GM12878 (cell line): Measurements from ENCODE around the gene C1orf210. TPM values are rescaled to one million over a fixed set of nuclear protein-coding genes. Genes with fewer than 3 reads are reported as not detected.

Experiments used
- ATAC-seq: fragments of 200-7000 bp; cut with Tn5 transposase; 3 replicates; pipeline ENCODE4 v1.9.1; 2020; ENCODE audit warnings: mild to moderate bottlenecking, moderate library complexity
- BruUV-seq: library from RNA; stranded (reverse); fragments of 400-500 nt; replicated peaks from 2 replicates; lab custom pipeline; 2021; lab: Mats Ljungman, UMichigan
- CTCF ChIA-PET: fragments of 300-600 bp; sonication (Branson Sonifier 250); formaldehyde crosslinking; extraction: SDS; loops from one replicate; lab custom pipeline; 2021; ENCODE audit warnings: inconsistent platforms; lab: Yijun Ruan, JAX
- POLR2A ChIA-PET: fragments of 350-600 bp; formaldehyde crosslinking; extraction: SDS; loops from one replicate; lab custom pipeline; 2021; ENCODE audit warnings: inconsistent platforms; lab: Charles Lee
- RAD21 ChIA-PET: fragments of 300-600 bp; sonication (Branson Sonifier 250); formaldehyde crosslinking; loops from one replicate; lab custom pipeline; 2023; ENCODE audit warnings: antibody characterized with exemption; ENCODE audit not compliant: unreplicated experiment; lab: Charles Lee
- SMC1A ChIA-PET: fragments of 300-600 bp; sonication (Branson Sonifier 250); formaldehyde crosslinking; loops from one replicate; lab custom pipeline; 2023; ENCODE audit not compliant: unreplicated experiment, uncharacterized antibody; lab: Charles Lee
- DNase-seq: peaks from one replicate; pipeline ENCODE4 v3.0.0-alpha.2; 2011; ENCODE audit warnings: low read depth, low spot score
- FAIRE-seq: peaks from 3 replicates; lab custom pipeline; 2011; peaks lifted over from hg19 to GRCh38; lab: Jason Lieb, UNC
- H2AFZ ChIP-seq: 2 replicates; pipeline ENCODE4 v1.6.0; 2011; ENCODE audit warnings: low read depth, low read length, control low read depth; ENCODE audit not compliant: control insufficient read depth
- H3K27ac ChIP-seq: 2 replicates; pipeline ENCODE4 v1.5.1; 2011; ENCODE audit warnings: control low read depth; ENCODE audit not compliant: control insufficient read depth, insufficient read depth
- H3K27me3 ChIP-seq, 2 experiments: replicated peaks in 1 of 2; 2 replicates each; pipeline versions ENCODE4 v1.6.0 to v1.6.1; 2011; ENCODE audit warnings: low read length in 1 of 2; ENCODE audit not compliant: control insufficient read depth in 2 of 2, insufficient read depth in 2 of 2
- H3K36me3 ChIP-seq, 2 experiments: 2 replicates each; pipeline ENCODE4 v1.5.1; 2011; ENCODE audit warnings: low read length in 1 of 2; ENCODE audit not compliant: control insufficient read depth in 2 of 2, insufficient read depth in 2 of 2
- H3K4me1 ChIP-seq: 2 replicates; pipeline ENCODE4 v1.6.1; 2011; ENCODE audit warnings: mild to moderate bottlenecking, low read length, moderate library complexity, mixed read lengths; ENCODE audit not compliant: control insufficient read depth, insufficient read depth
- H3K4me2 ChIP-seq: 2 replicates; pipeline ENCODE4 v1.6.0; 2011; ENCODE audit warnings: control low read depth; ENCODE audit not compliant: control insufficient read depth, insufficient read depth
- H3K4me3 ChIP-seq: fragments of 200-600 bp; sonication (generic); 2 replicates; pipeline ENCODE4 v1.5.1; 2016
- H3K79me2 ChIP-seq: 2 replicates; pipeline ENCODE4 v1.6.0; 2011; ENCODE audit warnings: low read length; ENCODE audit not compliant: control insufficient read depth, insufficient read depth
- H3K9ac ChIP-seq: 2 replicates; pipeline ENCODE4 v1.8.0; 2011; ENCODE audit warnings: low read length, control low read depth, mixed read lengths; ENCODE audit not compliant: control insufficient read depth, insufficient read depth
- H3K9me3 ChIP-seq: replicated peaks from 3 replicates; pipeline ENCODE4 v1.5.1; 2011; ENCODE audit warnings: mild to moderate bottlenecking, low read length; ENCODE audit not compliant: control insufficient read depth, insufficient read depth
- H4K20me1 ChIP-seq: 2 replicates; pipeline ENCODE4 v1.6.0; 2011; ENCODE audit not compliant: control insufficient read depth, insufficient read depth
- WGBS: methylation state at CpG from one replicate; pipeline ENCODE4 v1.1.6; 2016; ENCODE audit warnings: low lambda C conversion rate; ENCODE audit not compliant: insufficient replicate concordance, insufficient coverage; ENCODE audit errors: missing lambda C conversion rate; 5-methylcytosine and 5-hydroxymethylcytosine counted together
- in situ Hi-C: fragments of 300-500 bp; cut with MboI; formaldehyde crosslinking; loops from 9 replicates; pipeline ENCODE4 v1.14.3; 2018; ENCODE audit warnings: mixed read lengths
- intact Hi-C: fragments of 100-400 bp; cut with micrococcal nuclease; formaldehyde crosslinking; loops from one replicate; pipeline ENCODE4 v1.14.2; 2022; ENCODE audit not compliant: unreplicated experiment
- polyA plus RNA-seq, 11 experiments: library from polyadenylated mRNA; depleted of rRNA in 4 of 11; unstranded in 6 of 11; stranded (reverse) in 5 of 11; fragments of >200 nt; fragmentation: Nextera tagmentation in 4 of 11; fragmentation: Illumina TruSeq in 1 of 11; extraction: Ambion mirVana in 4 of 11; extraction: Trizol in 1 of 11; gene quantifications; 1 replicate in 1 of 11; 2 replicates in 10 of 11; pipeline versions ENCODE4 v1.2.1 to v1.2.3, GENCODE V29; 2011 to 2016; ENCODE audit warnings: inconsistent platforms in 2 of 11, missing spikeins in 2 of 11, low read depth in 1 of 11
- total RNA-seq, 4 experiments: library from RNA; depleted of rRNA in 3 of 4; stranded (reverse); fragments of >200 nt in 3 of 4; fragmentation: Illumina TruSeq in 1 of 4; extraction: Trizol in 1 of 4; gene quantifications; 2 replicates each; pipeline versions ENCODE4 v1.2.1 to v1.2.3, GENCODE V29; 2013 to 2021
- TF ChIP-seq, protein P1 (sequence below): fragments of 450-650 bp; formaldehyde crosslinking; IDR thresholded peaks from 2 replicates; pipeline ENCODE4 v1.4.0; 2022; ENCODE audit warnings: mild to moderate bottlenecking, moderate library complexity
- TF ChIP-seq, protein P2 (sequence below): IDR thresholded peaks from 2 replicates; pipeline ENCODE4 v1.6.1; 2011; ENCODE audit warnings: borderline replicate concordance, low read depth, mild to moderate bottlenecking, moderate library complexity, low read length; ENCODE audit not compliant: insufficient read depth, poor library complexity, severe bottlenecking

Gene C1orf210
- total and polyA plus RNA-seq, 10 of the 15 experiments (the other 5 are each of a cell fraction or from before 2014, with no cell fraction given) = 0.07 TPM; not detected in 9

DNA sequence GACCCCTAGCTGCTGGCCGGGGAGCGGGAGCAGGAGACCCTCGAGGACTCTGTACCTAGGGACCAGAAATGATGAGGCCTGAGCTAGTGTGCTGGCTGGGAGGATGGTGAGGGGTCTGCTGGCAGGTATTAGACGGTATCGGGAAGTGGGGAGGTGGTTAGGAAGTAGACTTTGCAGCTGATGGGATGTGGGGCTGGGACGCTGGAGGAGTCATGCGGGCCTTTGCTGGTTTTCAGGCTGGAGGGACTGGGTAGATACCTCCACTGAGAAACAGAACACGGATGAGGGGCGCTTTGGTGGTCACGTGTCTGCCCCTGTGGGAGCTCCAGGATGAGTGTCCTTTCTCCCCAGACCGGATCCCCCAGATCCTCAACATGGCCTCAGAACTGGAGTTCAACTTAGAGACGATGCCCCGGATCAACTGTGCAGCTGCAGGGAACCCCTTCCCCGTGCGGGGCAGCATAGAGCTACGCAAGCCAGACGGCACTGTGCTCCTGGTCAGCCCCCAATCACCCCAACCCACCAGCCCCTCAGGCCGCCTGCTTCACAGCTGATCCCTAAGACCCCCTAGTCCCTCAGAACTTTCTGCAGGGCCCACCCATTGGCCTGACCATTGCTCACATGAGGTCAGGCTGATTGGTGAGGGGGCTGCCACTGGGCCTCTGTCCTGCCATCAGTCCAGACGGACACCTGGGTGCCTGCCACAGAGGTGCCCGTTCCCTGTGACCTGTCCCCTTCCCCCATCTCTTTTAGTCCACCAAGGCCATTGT is 23.4 kb upstream of the C1orf210 start:
- H3K4me2 ChIP-seq = no peak overlapping the region
- H3K79me2 ChIP-seq = no peaks in the 10 kb centered on the region
- ATAC-seq (no peak), FAIRE-seq (no peak), DNase-seq (no peak)
- SMC1A ChIA-PET = interaction anchor here (1.3 kb wide), 1 partner anchor 11 kb away, joined by 4 read pairs; no protein-coding TSS in a partner anchor
- H3K4me3 ChIP-seq = no peak overlapping the region
- in situ Hi-C loops = no loop called here
- H3K4me1 ChIP-seq = no peaks in the 10 kb centered on the region
- intact Hi-C loops = no loop called here
- H3K9me3 ChIP-seq = no peaks in the 10 kb centered on the region
- CTCF ChIA-PET = no interaction called here
- RAD21 ChIA-PET = no interaction called here
- no TSS peak for BruUV-seq
- H3K27ac ChIP-seq = no peak overlapping the region
- no peak overlapping the region for H2AFZ ChIP-seq
- H3K36me3 ChIP-seq = no peaks in the 10 kb centered on the region
- no peak overlapping the region for H3K9ac ChIP-seq
- WGBS = 33% methylated on average over 19 of the region's 20 CpGs
- H3K27me3 ChIP-seq = no peaks in the 10 kb centered on the region
- no peaks in the 10 kb centered on the region for H4K20me1 ChIP-seq
- POLR2A ChIA-PET = no interaction called here
- TF ChIP-seq, protein P1, sequence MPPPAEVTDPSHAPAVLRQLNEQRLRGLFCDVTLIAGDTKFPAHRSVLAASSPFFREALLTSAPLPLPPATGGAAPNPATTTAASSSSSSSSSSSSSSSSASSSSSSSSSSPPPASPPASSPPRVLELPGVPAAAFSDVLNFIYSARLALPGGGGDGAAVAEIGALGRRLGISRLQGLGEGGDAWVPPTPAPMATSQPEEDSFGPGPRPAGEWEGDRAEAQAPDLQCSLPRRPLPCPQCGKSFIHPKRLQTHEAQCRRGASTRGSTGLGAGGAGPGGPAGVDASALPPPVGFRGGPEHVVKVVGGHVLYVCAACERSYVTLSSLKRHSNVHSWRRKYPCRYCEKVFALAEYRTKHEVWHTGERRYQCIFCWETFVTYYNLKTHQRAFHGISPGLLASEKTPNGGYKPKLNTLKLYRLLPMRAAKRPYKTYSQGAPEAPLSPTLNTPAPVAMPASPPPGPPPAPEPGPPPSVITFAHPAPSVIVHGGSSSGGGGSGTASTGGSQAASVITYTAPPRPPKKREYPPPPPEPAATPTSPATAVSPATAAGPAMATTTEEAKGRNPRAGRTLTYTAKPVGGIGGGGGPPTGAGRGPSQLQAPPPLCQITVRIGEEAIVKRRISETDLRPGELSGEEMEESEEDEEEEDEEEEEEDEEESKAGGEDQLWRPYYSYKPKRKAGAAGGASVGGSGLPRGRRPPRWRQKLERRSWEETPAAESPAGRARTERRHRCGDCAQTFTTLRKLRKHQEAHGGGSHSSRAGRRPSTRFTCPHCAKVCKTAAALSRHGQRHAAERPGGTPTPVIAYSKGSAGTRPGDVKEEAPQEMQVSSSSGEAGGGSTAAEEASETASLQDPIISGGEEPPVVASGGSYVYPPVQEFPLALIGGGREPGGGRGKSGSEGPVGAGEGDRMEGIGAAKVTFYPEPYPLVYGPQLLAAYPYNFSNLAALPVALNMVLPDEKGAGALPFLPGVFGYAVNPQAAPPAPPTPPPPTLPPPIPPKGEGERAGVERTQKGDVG (CRISPR knock-in tag) = no peak
- TF ChIP-seq, protein P2, sequence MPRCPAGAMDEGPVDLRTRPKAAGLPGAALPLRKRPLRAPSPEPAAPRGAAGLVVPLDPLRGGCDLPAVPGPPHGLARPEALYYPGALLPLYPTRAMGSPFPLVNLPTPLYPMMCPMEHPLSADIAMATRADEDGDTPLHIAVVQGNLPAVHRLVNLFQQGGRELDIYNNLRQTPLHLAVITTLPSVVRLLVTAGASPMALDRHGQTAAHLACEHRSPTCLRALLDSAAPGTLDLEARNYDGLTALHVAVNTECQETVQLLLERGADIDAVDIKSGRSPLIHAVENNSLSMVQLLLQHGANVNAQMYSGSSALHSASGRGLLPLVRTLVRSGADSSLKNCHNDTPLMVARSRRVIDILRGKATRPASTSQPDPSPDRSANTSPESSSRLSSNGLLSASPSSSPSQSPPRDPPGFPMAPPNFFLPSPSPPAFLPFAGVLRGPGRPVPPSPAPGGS = no peak
- TF ChIP-seq, all 136 proteins: peak for 0
